Measurements from ENCODE around the gene TSPAN9. TPM values are rescaled to one million over a fixed set of nuclear protein-coding genes. Genes with fewer than 3 reads are reported as not detected.

TSPAN9 gene, protein sequence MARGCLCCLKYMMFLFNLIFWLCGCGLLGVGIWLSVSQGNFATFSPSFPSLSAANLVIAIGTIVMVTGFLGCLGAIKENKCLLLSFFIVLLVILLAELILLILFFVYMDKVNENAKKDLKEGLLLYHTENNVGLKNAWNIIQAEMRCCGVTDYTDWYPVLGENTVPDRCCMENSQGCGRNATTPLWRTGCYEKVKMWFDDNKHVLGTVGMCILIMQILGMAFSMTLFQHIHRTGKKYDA
- 10 to 100 TPM; 16.8 to 44.9 (median 36.9) TPM for total RNA-seq

DNA sequence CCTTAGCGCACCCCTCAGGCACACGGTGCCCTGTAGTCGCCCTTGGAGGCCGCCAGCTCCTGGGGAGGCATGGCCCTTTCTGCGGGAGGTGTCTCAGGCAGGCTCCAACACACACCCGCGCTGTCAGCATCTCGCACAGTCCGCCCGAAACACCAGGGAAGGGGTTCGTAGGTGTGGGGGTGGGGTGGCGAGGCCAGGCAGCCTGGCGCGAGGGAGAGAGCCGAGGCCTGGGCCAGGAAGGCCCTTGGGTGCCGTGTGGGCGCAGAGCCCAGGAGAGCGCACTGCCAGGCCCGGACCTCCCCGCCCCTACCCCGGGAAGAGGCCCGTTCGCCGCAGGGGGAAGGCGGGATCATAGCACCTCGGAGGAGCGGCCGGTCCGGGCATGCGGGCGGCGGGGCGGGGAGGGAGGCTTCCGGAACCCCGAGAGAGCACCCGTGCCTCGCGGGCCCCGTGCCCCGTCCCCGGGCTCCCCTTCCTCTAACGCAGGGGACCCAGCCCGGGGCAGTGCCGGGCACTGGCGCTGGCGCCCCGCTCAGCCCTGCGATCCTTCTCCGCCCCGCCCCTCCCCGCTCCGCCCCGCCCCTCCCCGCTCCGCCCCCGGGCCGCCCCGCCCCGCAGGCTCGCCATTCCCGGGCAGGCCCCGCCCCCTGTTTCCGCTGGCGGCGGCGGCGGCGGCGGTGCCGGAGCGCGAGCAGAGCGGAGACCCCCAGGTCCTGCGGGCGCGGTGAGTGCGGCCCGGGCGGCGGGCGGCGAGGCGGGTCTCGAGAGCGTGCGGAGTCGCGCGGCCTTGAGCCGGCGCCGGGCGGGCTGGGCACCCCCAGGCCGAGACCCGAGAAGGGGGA, at the start of gene TSPAN9:
Gene TSPAN9, plus strand, starts transcription at position 650 of the 842 bp plus-strand sequence. CDS start 123,815 bp downstream, outside the sequence.
- H3K27ac ChIP-seq, result peak within 1 kb of the TSS; percentile 92 to 96
- peak; percentile 60 to 82 for DNase-seq (ENCODE audit: low spot score in 2 of 2)
- H3K27me3 ChIP-seq, result no peaks in the 10 kb centered on the region
- peak within 1 kb of the TSS; percentile 87 to 91 (median 89) for H3K4me3 ChIP-seq
- no peaks in the 10 kb centered on the region for H3K36me3 ChIP-seq
- no peaks in the 10 kb centered on the region for H3K9me3 ChIP-seq
- TF ChIP-seq, protein P1, sequence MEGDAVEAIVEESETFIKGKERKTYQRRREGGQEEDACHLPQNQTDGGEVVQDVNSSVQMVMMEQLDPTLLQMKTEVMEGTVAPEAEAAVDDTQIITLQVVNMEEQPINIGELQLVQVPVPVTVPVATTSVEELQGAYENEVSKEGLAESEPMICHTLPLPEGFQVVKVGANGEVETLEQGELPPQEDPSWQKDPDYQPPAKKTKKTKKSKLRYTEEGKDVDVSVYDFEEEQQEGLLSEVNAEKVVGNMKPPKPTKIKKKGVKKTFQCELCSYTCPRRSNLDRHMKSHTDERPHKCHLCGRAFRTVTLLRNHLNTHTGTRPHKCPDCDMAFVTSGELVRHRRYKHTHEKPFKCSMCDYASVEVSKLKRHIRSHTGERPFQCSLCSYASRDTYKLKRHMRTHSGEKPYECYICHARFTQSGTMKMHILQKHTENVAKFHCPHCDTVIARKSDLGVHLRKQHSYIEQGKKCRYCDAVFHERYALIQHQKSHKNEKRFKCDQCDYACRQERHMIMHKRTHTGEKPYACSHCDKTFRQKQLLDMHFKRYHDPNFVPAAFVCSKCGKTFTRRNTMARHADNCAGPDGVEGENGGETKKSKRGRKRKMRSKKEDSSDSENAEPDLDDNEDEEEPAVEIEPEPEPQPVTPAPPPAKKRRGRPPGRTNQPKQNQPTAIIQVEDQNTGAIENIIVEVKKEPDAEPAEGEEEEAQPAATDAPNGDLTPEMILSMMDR (IDR thresholded peaks at IDR 0.05), result no peak
- TF ChIP-seq POLR2A (IDR thresholded peaks at IDR 0.05), result peak; percentile 15
- TF ChIP-seq POLR2AphosphoS5 (IDR thresholded peaks at IDR 0.05), result peak; percentile 22 to 28 (median 24)
- H3K4me1 ChIP-seq, result no peaks in the 10 kb centered on the region
- intact Hi-C loops (cut with DNase I; ENCODE audit: low total_unique reads), result loop anchor here (2.0 kb wide), 1 partner anchor 198 kb away; no protein-coding TSS in a partner anchor

DNA sequence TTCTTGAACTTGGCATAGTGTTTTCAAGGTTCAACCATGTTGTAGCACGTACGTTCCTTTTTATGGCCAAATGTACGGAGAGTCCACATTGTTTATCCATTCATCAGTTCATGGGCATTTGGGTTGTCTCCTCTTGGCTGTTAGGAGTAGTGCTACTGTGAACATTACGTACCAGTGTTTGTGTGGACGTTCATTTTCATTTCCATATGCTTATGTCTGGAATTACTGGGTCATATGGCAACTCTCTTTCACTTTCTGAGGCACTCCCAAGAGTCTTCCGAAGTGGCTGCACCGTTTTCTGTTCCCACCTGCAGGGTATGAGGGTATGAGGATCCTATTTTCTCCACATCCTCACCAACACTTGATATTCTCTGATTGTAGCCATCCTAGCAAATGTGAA, 49.1 kb upstream of the TSPAN9 start:
- no peaks in the 10 kb centered on the region for H3K27me3 ChIP-seq
- no peak for DNase-seq (ENCODE audit: low spot score in 2 of 2)
- no peak for TF ChIP-seq POLR2AphosphoS5 (IDR thresholded peaks at IDR 0.05)
- no peak for TF ChIP-seq POLR2A (IDR thresholded peaks at IDR 0.05)
- TF ChIP-seq, protein P1 (IDR thresholded peaks at IDR 0.05), result no peak
- intact Hi-C loops (cut with DNase I; ENCODE audit: low total_unique reads), result no loop called here
- H3K27ac ChIP-seq, result no peak overlapping the region
- no peaks in the 10 kb centered on the region for H3K9me3 ChIP-seq
- H3K36me3 ChIP-seq, result no peaks in the 10 kb centered on the region
- H3K4me3 ChIP-seq, result no peak overlapping the region
- H3K4me1 ChIP-seq, result no peaks in the 10 kb centered on the region

DNA sequence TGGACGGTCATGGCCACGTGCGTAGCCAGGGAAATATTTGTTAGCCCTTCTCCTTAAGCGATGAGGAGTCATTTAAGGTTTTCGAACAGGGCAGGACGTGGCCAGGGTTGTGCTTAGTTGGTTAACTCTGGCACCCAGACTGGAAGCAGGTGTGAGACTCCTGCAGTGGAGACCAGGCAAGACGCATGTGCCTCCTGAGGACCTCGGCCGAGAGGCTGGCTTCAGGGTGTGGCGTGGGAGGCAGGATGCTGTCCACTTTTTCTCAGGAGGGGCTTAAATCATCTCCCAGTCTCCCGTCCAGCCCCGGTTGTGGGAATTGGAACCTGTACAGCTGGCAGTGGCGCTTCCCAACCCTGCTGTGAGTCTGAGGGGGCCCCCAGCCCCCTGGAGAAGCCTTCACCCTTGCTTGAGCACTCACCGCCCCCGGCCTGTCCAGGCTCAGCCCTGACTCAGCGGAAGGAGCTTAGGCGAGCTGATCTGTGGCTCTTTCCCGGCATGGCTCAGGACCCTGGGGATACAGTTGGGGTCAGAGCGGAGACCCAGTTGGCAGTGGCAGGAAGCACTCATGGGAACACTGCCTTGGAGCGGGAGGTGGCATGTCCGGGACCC, 46.3 kb upstream of the TSPAN9 start:
- intact Hi-C loops (cut with DNase I; ENCODE audit: low total_unique reads), result no loop called here
- H3K9me3 ChIP-seq, result no peaks in the 10 kb centered on the region

DNA sequence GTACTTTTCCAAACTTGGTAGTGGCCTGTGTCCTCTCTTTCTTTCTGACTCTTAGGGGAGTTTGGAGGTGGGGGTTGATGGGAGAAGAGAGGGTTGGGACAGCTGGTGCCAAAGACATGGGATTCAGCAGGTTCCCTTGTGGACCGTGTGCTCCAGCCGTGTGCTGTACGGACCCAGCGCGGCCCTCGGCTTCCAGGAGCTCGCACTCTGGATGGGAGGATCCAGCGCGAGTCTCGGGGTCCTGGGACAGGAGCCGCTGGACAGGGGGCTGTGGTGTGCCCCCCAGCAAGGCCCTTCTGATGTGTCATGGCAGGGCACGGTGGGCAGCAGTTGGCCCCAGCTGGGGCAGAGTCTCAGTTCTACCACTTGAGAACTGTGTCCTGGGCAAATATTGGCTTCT, 45.0 kb upstream of the TSPAN9 start:
- no peak overlapping the region for H3K27ac ChIP-seq
- H3K4me3 ChIP-seq, result no peak overlapping the region
- no peaks in the 10 kb centered on the region for H3K27me3 ChIP-seq
- intact Hi-C loops (cut with DNase I; ENCODE audit: low total_unique reads), result no loop called here
- TF ChIP-seq POLR2AphosphoS5 (IDR thresholded peaks at IDR 0.05), result no peak
- TF ChIP-seq, protein P1 (IDR thresholded peaks at IDR 0.05), result no peak
- TF ChIP-seq POLR2A (IDR thresholded peaks at IDR 0.05), result no peak
- H3K36me3 ChIP-seq, result no peaks in the 10 kb centered on the region
- H3K9me3 ChIP-seq, result no peaks in the 10 kb centered on the region
- no peaks in the 10 kb centered on the region for H3K4me1 ChIP-seq
- DNase-seq (ENCODE audit: low spot score in 2 of 2), result no peak

More for the DNA sequence above, 46.3 kb upstream of the TSPAN9 start:
- Histone ChIP-seq H3K27me3 (no peaks in the 10 kb centered on the region), H3K4me1 (no peaks in the 10 kb centered on the region), H3K36me3 (no peaks in the 10 kb centered on the region), H3K4me3 (no peak overlapping the region), H3K27ac (no peak overlapping the region)
- DNase-seq (ENCODE audit: low spot score in 2 of 2), result no peak
- TF ChIP-seq POLR2A (IDR thresholded peaks at IDR 0.05), result no peak
- TF ChIP-seq, protein P1 (IDR thresholded peaks at IDR 0.05), result no peak
- TF ChIP-seq POLR2AphosphoS5 (IDR thresholded peaks at IDR 0.05), result no peak
